Erythroblast (primary cell): ENCODE data around the gene MCTP1.

Experiments used
- GATA1 ChIP-seq: IDR thresholded peaks from 2 replicates; pipeline ENCODE4 v1.6.1; 2011; ENCODE audit warnings: low read depth, mild to moderate bottlenecking, control low read depth, low read length, moderate library complexity
- POLR2A ChIP-seq: IDR thresholded peaks from 2 replicates; pipeline ENCODE4 v1.6.1; 2011; ENCODE audit warnings: mild to moderate bottlenecking, low read length

GRCh38 chr5:94847019-94847418 lies 437.9 kb downstream of the MCTP1 start:
- TF ChIP-seq POLR2A (no peak), GATA1 (no peak)
